ENCODE data around the gene PRKAR2B. TPM values are rescaled to one million over a fixed set of nuclear protein-coding genes. Genes with fewer than 3 reads are reported as not detected.

PRKAR2B gene
- total RNA-seq, 4 donors from 2014 or later: 33.1 to 54.6 (median 51.5) TPM

DNA sequence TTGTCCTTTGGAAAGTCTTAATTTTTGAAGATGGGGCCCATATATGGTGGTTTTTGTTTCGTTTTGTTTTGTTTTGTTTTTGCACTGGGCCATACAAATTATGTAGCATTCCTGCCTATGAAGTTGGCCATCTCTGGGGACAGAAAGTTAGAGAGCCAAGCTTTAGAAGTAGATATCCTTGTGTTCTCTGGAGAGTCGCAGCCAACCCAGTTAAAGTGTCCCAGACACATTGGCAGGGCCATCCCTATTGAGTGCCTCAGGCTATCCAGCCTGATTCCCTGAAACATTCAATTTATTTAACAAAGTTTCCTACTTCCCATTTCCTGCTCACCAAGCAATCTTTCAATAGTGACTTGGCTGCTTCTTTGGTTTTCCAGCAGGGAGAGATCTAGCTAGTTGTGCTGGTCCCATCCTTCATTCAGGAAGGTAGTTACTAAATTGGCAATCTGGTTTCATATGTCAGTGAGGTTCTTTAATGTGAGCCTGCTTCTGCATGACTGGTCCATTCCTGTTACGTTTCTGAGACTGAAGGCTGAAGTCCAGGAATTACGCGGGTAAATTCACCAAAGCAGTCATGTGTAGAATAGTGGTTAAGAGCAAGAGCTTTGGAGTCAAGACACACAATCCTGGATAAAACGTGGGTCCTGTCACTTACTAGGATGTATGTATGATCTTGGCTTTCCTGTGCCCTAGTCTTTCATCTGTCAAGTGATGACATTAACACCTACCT lies 75.0 kb downstream of the PRKAR2B start:
- WGBS, 2 donors: 92% methylated on average over 6 of the region's 6 CpGs
- no peaks in the 10 kb centered on the region for H3K27me3 ChIP-seq
- H3K36me3 ChIP-seq: no peaks in the 10 kb centered on the region
- no peak overlapping the region for H3K4me3 ChIP-seq
- no peak overlapping the region for H3K27ac ChIP-seq
- H3K9me3 ChIP-seq: no peaks in the 10 kb centered on the region
- TF ChIP-seq CTCF (IDR thresholded peaks at IDR 0.05) (no peak), EP300 (IDR thresholded peaks at IDR 0.05) (no peak), POLR2A (IDR thresholded peaks at IDR 0.05) (no peak)
- DNase-seq (ENCODE audit: low spot score in 2 of 2): no peak
- peaks cover 0 to 6% (median 3%) of the 10 kb centered on the region in 4 donors for H3K4me1 ChIP-seq

DNA sequence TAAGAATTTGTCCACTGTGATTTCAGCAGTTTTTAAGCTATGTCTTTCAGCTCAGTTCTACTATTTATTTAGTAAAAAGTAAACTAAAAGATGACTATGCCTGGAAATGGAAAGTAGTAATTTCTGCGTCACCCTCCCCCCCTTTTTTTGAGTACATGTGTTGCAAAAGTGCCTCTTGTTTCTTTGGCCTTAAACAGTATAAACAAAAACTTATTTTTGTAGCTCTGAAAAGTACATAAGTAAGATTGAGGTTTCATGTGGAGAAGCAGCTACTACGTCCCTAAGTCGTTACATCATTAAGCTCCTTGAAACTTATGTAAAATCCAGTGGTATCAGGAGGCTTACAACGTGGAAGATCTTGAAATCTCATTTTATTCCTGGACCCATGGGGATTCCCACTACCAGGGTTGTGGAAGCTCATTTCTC lies 78.0 kb downstream of the PRKAR2B start:
- TF ChIP-seq CTCF (IDR thresholded peaks at IDR 0.05) (no peak), EP300 (IDR thresholded peaks at IDR 0.05) (peak in 1 of 2 donors; percentile 20), POLR2A (IDR thresholded peaks at IDR 0.05) (no peak)
- Histone ChIP-seq H3K27ac (peak overlapping the region in 1 of 4 donors; percentile 19), H3K27me3 (no peaks in the 10 kb centered on the region), H3K4me1 (peaks cover 0 to 8% (median 6%) of the 10 kb centered on the region in 4 donors), H3K9me3 (no peaks in the 10 kb centered on the region), H3K36me3 (no peaks in the 10 kb centered on the region), H3K4me3 (no peak overlapping the region)
- no peak for DNase-seq (ENCODE audit: low spot score in 2 of 2)
- 26 to 45% methylated on average over 4 of the region's 4 CpGs for WGBS, 2 donors

DNA sequence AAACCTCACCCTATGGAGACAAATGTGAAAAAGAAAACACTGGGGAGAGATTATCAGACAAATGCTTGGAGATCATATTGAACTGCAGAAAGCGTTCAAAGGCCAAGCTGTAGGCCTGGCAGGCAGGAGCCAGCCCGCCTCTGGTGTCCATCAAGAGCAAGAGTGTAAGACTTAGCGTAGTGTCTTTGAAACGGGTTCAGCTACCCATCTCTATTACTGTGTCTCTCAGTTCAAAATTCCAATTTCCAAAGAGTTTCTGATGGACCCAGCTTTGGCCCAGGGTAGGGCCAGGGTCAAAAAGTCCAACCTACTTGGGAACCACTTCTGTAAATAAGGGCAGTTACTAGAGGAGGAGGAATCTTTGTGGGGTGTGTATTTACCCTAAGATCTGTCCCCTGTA lies 78.9 kb downstream of the PRKAR2B start:
- H3K36me3 ChIP-seq: no peaks in the 10 kb centered on the region
- H3K9me3 ChIP-seq: no peaks in the 10 kb centered on the region
- H3K27ac ChIP-seq: no peak overlapping the region
- no peak overlapping the region for H3K4me3 ChIP-seq
- TF ChIP-seq CTCF (IDR thresholded peaks at IDR 0.05) (no peak), POLR2A (IDR thresholded peaks at IDR 0.05) (no peak), EP300 (IDR thresholded peaks at IDR 0.05) (no peak)
- H3K4me1 ChIP-seq: peaks cover 0 to 8% (median 4%) of the 10 kb centered on the region in 4 donors
- DNase-seq (ENCODE audit: low spot score in 2 of 2): no peak
- H3K27me3 ChIP-seq: no peaks in the 10 kb centered on the region
- WGBS, 2 donors: 83 to 92% methylated on average over 4 of the region's 4 CpGs

DNA sequence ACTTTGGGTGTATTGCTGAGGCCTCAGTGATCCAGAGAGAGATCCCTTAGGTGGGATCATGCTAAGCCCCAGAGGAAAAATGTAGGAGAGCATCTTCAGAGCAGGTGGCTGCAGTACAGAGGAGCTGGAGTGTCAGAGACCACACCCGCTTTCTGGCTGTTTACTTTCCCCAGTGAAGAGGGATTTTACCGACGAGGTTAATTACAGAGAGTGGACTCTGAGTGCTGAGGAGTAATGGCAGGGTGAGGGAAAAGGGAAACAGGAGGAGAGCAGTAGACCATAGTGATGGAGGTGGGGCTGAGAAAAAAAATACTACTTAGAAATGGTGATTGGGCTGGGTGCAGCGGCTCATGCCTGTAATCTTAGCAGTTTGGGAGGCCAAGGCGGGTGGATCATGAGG lies 81.0 kb downstream of the PRKAR2B start:
- H3K27ac ChIP-seq: no peak overlapping the region
- no peaks in the 10 kb centered on the region for H3K36me3 ChIP-seq
- 83 to 86% methylated on average over 5 of the region's 5 CpGs for WGBS, 2 donors
- TF ChIP-seq POLR2A (IDR thresholded peaks at IDR 0.05) (no peak), EP300 (IDR thresholded peaks at IDR 0.05) (no peak), CTCF (IDR thresholded peaks at IDR 0.05) (no peak)
- no peaks in the 10 kb centered on the region for H3K27me3 ChIP-seq
- H3K9me3 ChIP-seq: no peaks in the 10 kb centered on the region
- no peak overlapping the region for H3K4me3 ChIP-seq
- no peak for DNase-seq (ENCODE audit: low spot score in 2 of 2)
- peaks cover 0 to 8% (median 0%) of the 10 kb centered on the region in 4 donors for H3K4me1 ChIP-seq

- H3K27ac ChIP-seq: no peak overlapping the region
- H3K36me3 ChIP-seq: no peaks in the 10 kb centered on the region
- H3K9me3 ChIP-seq: no peaks in the 10 kb centered on the region
- no peak for DNase-seq (ENCODE audit: low spot score in 2 of 2)
- no peak for TF ChIP-seq CTCF (IDR thresholded peaks at IDR 0.05)
- TF ChIP-seq EP300 (IDR thresholded peaks at IDR 0.05): no peak
- no peak for TF ChIP-seq POLR2A (IDR thresholded peaks at IDR 0.05)
- WGBS, 2 donors: 76 to 84% methylated on average over 2 of the region's 2 CpGs
- H3K4me1 ChIP-seq: peaks cover 0 to 8% (median 0%) of the 10 kb centered on the region in 4 donors
- no peaks in the 10 kb centered on the region for H3K27me3 ChIP-seq
- no peak overlapping the region for H3K4me3 ChIP-seq
Observed at GRCh38 chr7:107128217-107128616, 83.7 kb downstream of the PRKAR2B start.

All from tibial nerve (tissue), 4 donors.